GM23338 (cell line): ENCODE results near the gene XRCC4. TPM values are rescaled to one million over a fixed set of nuclear protein-coding genes. Genes with fewer than 3 reads are reported as not detected.

ENCODE experiments used
- ATAC-seq: fragments of 200-7000 bp; cut with Tn5 transposase; 3 replicates; pipeline ENCODE4 v1.9.1; 2020
- DNase-seq: peaks from one replicate; pipeline ENCODE4 v3.0.0-alpha.2; 2015; ENCODE audit warnings: low spot score
- H2AFZ ChIP-seq: fragments of 200-600 bp; sonication (generic); 2 replicates; pipeline ENCODE4 v1.8.0; 2016; ENCODE audit warnings: antibody characterized with exemption, mild to moderate bottlenecking, moderate library complexity
- H3F3A ChIP-seq: fragments of 200-600 bp; sonication (generic); replicated peaks from 2 replicates; pipeline ENCODE4 v1.8.0; 2017; ENCODE audit warnings: antibody characterized with exemption, mixed run types, low read depth
- H3K27ac ChIP-seq: fragments of 200-600 bp; sonication (generic); 2 replicates; pipeline ENCODE4 v1.6.1; 2016; ENCODE audit warnings: low read depth
- H3K27me3 ChIP-seq: fragments of 200-600 bp; sonication (generic); 2 replicates; pipeline ENCODE4 v1.8.0; 2016; ENCODE audit warnings: mild to moderate bottlenecking, mixed run types, moderate library complexity; ENCODE audit not compliant: insufficient read depth
- H3K36me3 ChIP-seq: fragments of 200-600 bp; sonication (generic); 2 replicates; pipeline ENCODE4 v1.8.0; 2016; ENCODE audit warnings: mild to moderate bottlenecking; ENCODE audit not compliant: insufficient read depth
- H3K4me1 ChIP-seq: fragments of 200-600 bp; sonication (generic); 2 replicates; pipeline ENCODE4 v1.8.0; 2016; ENCODE audit warnings: mild to moderate bottlenecking, moderate library complexity; ENCODE audit not compliant: insufficient read depth
- H3K4me2 ChIP-seq: fragments of 200-600 bp; sonication (generic); 2 replicates; pipeline ENCODE4 v1.7.1; 2017; ENCODE audit warnings: mixed run types
- H3K4me3 ChIP-seq: fragments of 200-600 bp; sonication (generic); 2 replicates; pipeline ENCODE4 v1.6.1; 2016; ENCODE audit warnings: mixed run types
- H3K79me2 ChIP-seq: fragments of 200-600 bp; sonication (generic); replicated peaks from 2 replicates; pipeline ENCODE4 v1.8.0; 2017; ENCODE audit warnings: mild to moderate bottlenecking; ENCODE audit not compliant: insufficient read depth
- H3K9me2 ChIP-seq: fragments of 200-600 bp; sonication (generic); 2 replicates; pipeline ENCODE4 v1.8.0; 2017; ENCODE audit not compliant: insufficient read depth
- H4K20me1 ChIP-seq: fragments of 200-600 bp; sonication (generic); replicated peaks from 2 replicates; pipeline ENCODE4 v1.8.0; 2017; ENCODE audit warnings: mild to moderate bottlenecking; ENCODE audit not compliant: insufficient read depth
- H3K27ac Mint-ChIP-seq: 2 replicates; pipeline ENCODE4 v1.8.0; 2020; ENCODE audit warnings: inconsistent platforms, mild to moderate bottlenecking, moderate library complexity, mixed read lengths
- H3K27me3 Mint-ChIP-seq: 3 replicates; pipeline ENCODE4 v1.8.0; 2022; ENCODE audit warnings: low read depth, mild to moderate bottlenecking, moderate library complexity, mixed read lengths, inconsistent platforms; ENCODE audit not compliant: insufficient read depth, poor library complexity
- H3K36me3 Mint-ChIP-seq: 3 replicates; pipeline ENCODE4 v1.8.0; 2021; ENCODE audit warnings: low read depth, mild to moderate bottlenecking, inconsistent platforms, moderate library complexity, mixed read lengths
- H3K4me1 Mint-ChIP-seq: 3 replicates; pipeline ENCODE4 v1.8.0; 2020; ENCODE audit warnings: mild to moderate bottlenecking, inconsistent platforms, mixed read lengths
- H3K4me3 Mint-ChIP-seq: 3 replicates; pipeline ENCODE4 v1.8.0; 2021; ENCODE audit warnings: moderate library complexity, mild to moderate bottlenecking, inconsistent platforms, mixed read lengths
- H3K9me3 Mint-ChIP-seq: 3 replicates; pipeline ENCODE4 v1.8.0; 2020; ENCODE audit warnings: moderate library complexity, mild to moderate bottlenecking, inconsistent platforms, mixed read lengths
- CREB1 ChIP-seq: fragments of 250-450 bp; sonication (Bioruptor Pico); IDR thresholded peaks from 2 replicates; pipeline ENCODE4 v1.5.0; 2020; ENCODE audit warnings: low read depth, mild to moderate bottlenecking, moderate library complexity
- CTCF ChIP-seq, 2 experiments: fragments of 200-600 bp in 1 of 2; sonication (generic) in 1 of 2; conservative IDR thresholded peaks; 2 replicates each; pipeline versions ENCODE4 v1.5.1 to v1.6.1; 2016 to 2017; ENCODE audit warnings: antibody characterized with exemption in 2 of 2, low read depth in 2 of 2, mild to moderate bottlenecking in 2 of 2, moderate library complexity in 1 of 2
- ETS1 ChIP-seq: IDR thresholded peaks from 2 replicates; pipeline ENCODE4 v1.6.1; 2016; ENCODE audit warnings: antibody characterized with exemption
- EZH2 ChIP-seq: fragments of 200-600 bp; sonication (generic); IDR thresholded peaks from one replicate; pipeline ENCODE4 v1.8.0; 2017; ENCODE audit warnings: antibody characterized with exemption, mild to moderate bottlenecking, low read depth; ENCODE audit not compliant: unreplicated experiment
- EZH2phosphoT487 ChIP-seq: fragments of 200-600 bp; sonication (generic); IDR thresholded peaks from one replicate; pipeline ENCODE4 v1.8.1; 2018; ENCODE audit warnings: antibody characterized with exemption; ENCODE audit not compliant: unreplicated experiment
- NANOG ChIP-seq: IDR thresholded peaks from 2 replicates; pipeline ENCODE4 v1.6.1; 2016; ENCODE audit warnings: antibody characterized with exemption, borderline replicate concordance
- POLR2AphosphoS5 ChIP-seq: IDR thresholded peaks from 2 replicates; pipeline ENCODE4 v1.6.1; 2016; ENCODE audit warnings: antibody characterized with exemption, low read depth
- ZNF114 ChIP-seq: fragments of 250-450 bp; sonication (Bioruptor Pico); IDR thresholded peaks from 2 replicates; pipeline ENCODE4 v1.5.0; 2020; ENCODE audit warnings: mild to moderate bottlenecking, moderate library complexity
- ZNF331 ChIP-seq: fragments of 250-450 bp; sonication (Bioruptor Pico); IDR thresholded peaks from 2 replicates; pipeline ENCODE4 v1.5.0; 2020; ENCODE audit warnings: low read depth, mild to moderate bottlenecking, moderate library complexity
- ZNF462 ChIP-seq: fragments of 250-450 bp; sonication (Bioruptor Pico); IDR thresholded peaks from 2 replicates; pipeline ENCODE4 v1.5.0; 2020; ENCODE audit warnings: mild to moderate bottlenecking, moderate library complexity
- polyA plus RNA-seq: library from polyadenylated mRNA; unstranded; fragments of >200 nt; fragmentation: Nextera tagmentation; extraction: Ambion mirVana; gene quantifications from 2 replicates; pipeline ENCODE4 v1.2.1, GENCODE V29; 2016
- total RNA-seq: library from RNA; depleted of rRNA; stranded (reverse); fragments of >200 nt; shearing (Covaris generic); gene quantifications from 2 replicates; pipeline ENCODE4 v1.2.3, GENCODE V29; 2014
- TF ChIP-seq, protein P1 (sequence below): IDR thresholded peaks from one replicate; pipeline ENCODE4 v1.6.1; 2018; ENCODE audit warnings: antibody characterized with exemption; ENCODE audit not compliant: unreplicated experiment

Gene XRCC4
- total and polyA plus RNA-seq, 2 experiments from 2014 or later: 11.5 to 22.4 TPM

DNA sequence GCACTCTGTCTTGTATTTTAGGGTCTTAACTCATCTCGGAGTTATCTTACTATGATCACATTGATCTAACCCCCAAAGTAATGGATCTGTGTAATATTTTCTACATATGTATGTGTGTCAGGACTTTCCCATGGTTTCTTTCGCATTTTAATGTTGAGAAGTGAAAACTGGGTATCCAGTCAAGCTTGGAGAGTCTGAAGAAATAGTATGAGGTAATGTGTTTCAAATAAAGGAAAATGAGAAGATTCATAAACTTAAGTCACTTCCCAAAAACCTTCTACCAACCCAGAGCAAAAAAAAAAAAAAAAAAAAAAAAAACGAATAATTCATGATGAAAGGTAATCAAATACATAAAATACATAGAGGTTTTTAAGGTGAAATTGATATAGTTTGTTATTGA lies 206.4 kb downstream of the XRCC4 start:
- Mint-ChIP-seq H3K4me3 (no peak overlapping the region), H3K9me3 (no peaks in the 10 kb centered on the region), H3K36me3 (no peaks in the 10 kb centered on the region), H3K4me1 (peaks cover 10% of the 10 kb centered on the region; the same call in 2 of the 3 replicates), H3K27me3 (peaks cover 4% of the 10 kb centered on the region), H3K27ac (no peak overlapping the region)
- H4K20me1 ChIP-seq: no peaks in the 10 kb centered on the region
- no peaks in the 10 kb centered on the region for H3K79me2 ChIP-seq
- H2AFZ ChIP-seq: no peak overlapping the region
- H3F3A ChIP-seq: no peaks in the 10 kb centered on the region
- no peaks in the 10 kb centered on the region for H3K4me1 ChIP-seq
- no peak overlapping the region for H3K4me3 ChIP-seq
- H3K4me2 ChIP-seq: no peak overlapping the region
- H3K27ac ChIP-seq: no peak overlapping the region
- no peaks in the 10 kb centered on the region for H3K36me3 ChIP-seq
- ATAC-seq: no peak
- H3K9me2 ChIP-seq: no peaks in the 10 kb centered on the region
- no peak for TF ChIP-seq CREB1 (CRISPR knock-in tag)
- TF ChIP-seq, protein P1, sequence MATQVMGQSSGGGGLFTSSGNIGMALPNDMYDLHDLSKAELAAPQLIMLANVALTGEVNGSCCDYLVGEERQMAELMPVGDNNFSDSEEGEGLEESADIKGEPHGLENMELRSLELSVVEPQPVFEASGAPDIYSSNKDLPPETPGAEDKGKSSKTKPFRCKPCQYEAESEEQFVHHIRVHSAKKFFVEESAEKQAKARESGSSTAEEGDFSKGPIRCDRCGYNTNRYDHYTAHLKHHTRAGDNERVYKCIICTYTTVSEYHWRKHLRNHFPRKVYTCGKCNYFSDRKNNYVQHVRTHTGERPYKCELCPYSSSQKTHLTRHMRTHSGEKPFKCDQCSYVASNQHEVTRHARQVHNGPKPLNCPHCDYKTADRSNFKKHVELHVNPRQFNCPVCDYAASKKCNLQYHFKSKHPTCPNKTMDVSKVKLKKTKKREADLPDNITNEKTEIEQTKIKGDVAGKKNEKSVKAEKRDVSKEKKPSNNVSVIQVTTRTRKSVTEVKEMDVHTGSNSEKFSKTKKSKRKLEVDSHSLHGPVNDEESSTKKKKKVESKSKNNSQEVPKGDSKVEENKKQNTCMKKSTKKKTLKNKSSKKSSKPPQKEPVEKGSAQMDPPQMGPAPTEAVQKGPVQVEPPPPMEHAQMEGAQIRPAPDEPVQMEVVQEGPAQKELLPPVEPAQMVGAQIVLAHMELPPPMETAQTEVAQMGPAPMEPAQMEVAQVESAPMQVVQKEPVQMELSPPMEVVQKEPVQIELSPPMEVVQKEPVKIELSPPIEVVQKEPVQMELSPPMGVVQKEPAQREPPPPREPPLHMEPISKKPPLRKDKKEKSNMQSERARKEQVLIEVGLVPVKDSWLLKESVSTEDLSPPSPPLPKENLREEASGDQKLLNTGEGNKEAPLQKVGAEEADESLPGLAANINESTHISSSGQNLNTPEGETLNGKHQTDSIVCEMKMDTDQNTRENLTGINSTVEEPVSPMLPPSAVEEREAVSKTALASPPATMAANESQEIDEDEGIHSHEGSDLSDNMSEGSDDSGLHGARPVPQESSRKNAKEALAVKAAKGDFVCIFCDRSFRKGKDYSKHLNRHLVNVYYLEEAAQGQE: no peak
- no peak for TF ChIP-seq EZH2phosphoT487
- no peak for TF ChIP-seq ETS1
- TF ChIP-seq ZNF114 (CRISPR knock-in tag): no peak
- no peak for TF ChIP-seq EZH2
- TF ChIP-seq ZNF331: no peak
- no peak for TF ChIP-seq POLR2AphosphoS5
- TF ChIP-seq ZNF462: no peak
- TF ChIP-seq NANOG: no peak
- TF ChIP-seq CTCF (conservative IDR thresholded peaks at IDR 0.05; ENCODE audit: low read depth in 2 of 2): no peak
- DNase-seq: no peak
- no peaks in the 10 kb centered on the region for H3K27me3 ChIP-seq
